GM12878 (cell line): ENCODE data around the gene PLCXD1. TPM values are rescaled to one million over a fixed set of nuclear protein-coding genes. Genes with fewer than 3 reads are reported as not detected.

Source experiments
- ATAC-seq: fragments of 200-7000 bp; cut with Tn5 transposase; 3 replicates; pipeline ENCODE4 v1.9.1; 2020; ENCODE audit warnings: mild to moderate bottlenecking, moderate library complexity
- BruUV-seq: library from RNA; stranded (reverse); fragments of 400-500 nt; replicated peaks from 2 replicates; lab custom pipeline; 2021; lab: Mats Ljungman, UMichigan
- CTCF ChIA-PET: fragments of 300-600 bp; sonication (Branson Sonifier 250); formaldehyde crosslinking; extraction: SDS; loops from one replicate; lab custom pipeline; 2021; ENCODE audit warnings: inconsistent platforms; lab: Yijun Ruan, JAX
- POLR2A ChIA-PET: fragments of 350-600 bp; formaldehyde crosslinking; extraction: SDS; loops from one replicate; lab custom pipeline; 2021; ENCODE audit warnings: inconsistent platforms; lab: Charles Lee
- RAD21 ChIA-PET: fragments of 300-600 bp; sonication (Branson Sonifier 250); formaldehyde crosslinking; loops from one replicate; lab custom pipeline; 2023; ENCODE audit warnings: antibody characterized with exemption; ENCODE audit not compliant: unreplicated experiment; lab: Charles Lee
- SMC1A ChIA-PET: fragments of 300-600 bp; sonication (Branson Sonifier 250); formaldehyde crosslinking; loops from one replicate; lab custom pipeline; 2023; ENCODE audit not compliant: unreplicated experiment, uncharacterized antibody; lab: Charles Lee
- DNase-seq: peaks from one replicate; pipeline ENCODE4 v3.0.0-alpha.2; 2011; ENCODE audit warnings: low read depth, low spot score
- FAIRE-seq: peaks from 3 replicates; lab custom pipeline; 2011; peaks lifted over from hg19 to GRCh38; lab: Jason Lieb, UNC
- H2AFZ ChIP-seq: 2 replicates; pipeline ENCODE4 v1.6.0; 2011; ENCODE audit warnings: low read depth, low read length, control low read depth; ENCODE audit not compliant: control insufficient read depth
- H3K27ac ChIP-seq: 2 replicates; pipeline ENCODE4 v1.5.1; 2011; ENCODE audit warnings: control low read depth; ENCODE audit not compliant: control insufficient read depth, insufficient read depth
- H3K27me3 ChIP-seq, 2 experiments: replicated peaks in 1 of 2; 2 replicates each; pipeline versions ENCODE4 v1.6.0 to v1.6.1; 2011; ENCODE audit warnings: low read length in 1 of 2; ENCODE audit not compliant: control insufficient read depth in 2 of 2, insufficient read depth in 2 of 2
- H3K36me3 ChIP-seq, 2 experiments: 2 replicates each; pipeline ENCODE4 v1.5.1; 2011; ENCODE audit warnings: low read length in 1 of 2; ENCODE audit not compliant: control insufficient read depth in 2 of 2, insufficient read depth in 2 of 2
- H3K4me1 ChIP-seq: 2 replicates; pipeline ENCODE4 v1.6.1; 2011; ENCODE audit warnings: mild to moderate bottlenecking, low read length, moderate library complexity, mixed read lengths; ENCODE audit not compliant: control insufficient read depth, insufficient read depth
- H3K4me2 ChIP-seq: 2 replicates; pipeline ENCODE4 v1.6.0; 2011; ENCODE audit warnings: control low read depth; ENCODE audit not compliant: control insufficient read depth, insufficient read depth
- H3K4me3 ChIP-seq: fragments of 200-600 bp; sonication (generic); 2 replicates; pipeline ENCODE4 v1.5.1; 2016
- H3K79me2 ChIP-seq: 2 replicates; pipeline ENCODE4 v1.6.0; 2011; ENCODE audit warnings: low read length; ENCODE audit not compliant: control insufficient read depth, insufficient read depth
- H3K9ac ChIP-seq: 2 replicates; pipeline ENCODE4 v1.8.0; 2011; ENCODE audit warnings: low read length, control low read depth, mixed read lengths; ENCODE audit not compliant: control insufficient read depth, insufficient read depth
- H3K9me3 ChIP-seq: replicated peaks from 3 replicates; pipeline ENCODE4 v1.5.1; 2011; ENCODE audit warnings: mild to moderate bottlenecking, low read length; ENCODE audit not compliant: control insufficient read depth, insufficient read depth
- H4K20me1 ChIP-seq: 2 replicates; pipeline ENCODE4 v1.6.0; 2011; ENCODE audit not compliant: control insufficient read depth, insufficient read depth
- BMI1 ChIP-seq: fragments of 450-650 bp; IDR thresholded peaks from 2 replicates; pipeline ENCODE4 v1.6.1; 2016; ENCODE audit warnings: mild to moderate bottlenecking, moderate library complexity, borderline replicate concordance
- BRCA1 ChIP-seq: IDR thresholded peaks from 2 replicates; pipeline ENCODE4 v1.6.1; 2011; ENCODE audit warnings: low read depth, low read length, improper control_type of control experiment
- CREM ChIP-seq: IDR thresholded peaks from 2 replicates; pipeline ENCODE4 v1.6.1; 2014; ENCODE audit warnings: antibody characterized with exemption, low read depth
- DPF2 ChIP-seq: fragments of 450-650 bp; IDR thresholded peaks from 2 replicates; pipeline ENCODE4 v1.6.1; 2017; ENCODE audit warnings: mild to moderate bottlenecking
- FOS ChIP-seq: IDR thresholded peaks from 3 replicates; pipeline ENCODE4 v1.6.1; 2011; ENCODE audit warnings: borderline replicate concordance; ENCODE audit not compliant: insufficient read length; ENCODE audit errors: extremely low read depth
- FOXK2 ChIP-seq: fragments of 450-650 bp; IDR thresholded peaks from 2 replicates; pipeline ENCODE4 v1.6.1; 2017; ENCODE audit warnings: mild to moderate bottlenecking, moderate library complexity
- GATAD2B ChIP-seq: fragments of 450-650 bp; conservative IDR thresholded peaks from 2 replicates; pipeline ENCODE4 v1.6.1; 2017; ENCODE audit warnings: low read depth, mild to moderate bottlenecking, moderate library complexity
- HDAC6 ChIP-seq: fragments of 200-600 bp; sonication (generic); IDR thresholded peaks from one replicate; pipeline ENCODE4 v1.8.0; 2017; ENCODE audit warnings: antibody characterized with exemption; ENCODE audit not compliant: unreplicated experiment
- HDGF ChIP-seq: fragments of 450-650 bp; IDR thresholded peaks from 2 replicates; pipeline ENCODE4 v1.6.1; 2016; ENCODE audit warnings: antibody characterized with exemption
- MTA2 ChIP-seq: fragments of 450-650 bp; IDR thresholded peaks from 2 replicates; pipeline ENCODE4 v1.6.1; 2016; ENCODE audit warnings: low read depth, mild to moderate bottlenecking, moderate library complexity
- MYB ChIP-seq: fragments of 150-350 bp; IDR thresholded peaks from 2 replicates; pipeline ENCODE4 v1.6.1; 2014; ENCODE audit warnings: mild to moderate bottlenecking, low read depth, low read length, borderline replicate concordance
- RAD51 ChIP-seq: fragments of 450-650 bp; IDR thresholded peaks from 2 replicates; pipeline ENCODE4 v1.6.1; 2016; ENCODE audit warnings: moderate library complexity, mild to moderate bottlenecking, inconsistent platforms
- SIN3A ChIP-seq: IDR thresholded peaks from 2 replicates; pipeline ENCODE4 v1.6.1; 2012; ENCODE audit warnings: low read depth, low read length, improper control_type of control experiment
- SPI1 ChIP-seq: IDR thresholded peaks from 2 replicates; pipeline ENCODE4 v1.6.1; 2011; ENCODE audit warnings: low read depth, mild to moderate bottlenecking, low read length, moderate library complexity, borderline replicate concordance; ENCODE audit not compliant: insufficient read depth
- SREBF2 ChIP-seq: IDR thresholded peaks from 2 replicates; pipeline ENCODE4 v1.6.1; 2012; ENCODE audit warnings: mild to moderate bottlenecking, low read length
- WGBS: methylation state at CpG from one replicate; pipeline ENCODE4 v1.1.6; 2016; ENCODE audit warnings: low lambda C conversion rate; ENCODE audit not compliant: insufficient replicate concordance, insufficient coverage; ENCODE audit errors: missing lambda C conversion rate; 5-methylcytosine and 5-hydroxymethylcytosine counted together
- in situ Hi-C: fragments of 300-500 bp; cut with MboI; formaldehyde crosslinking; loops from 9 replicates; pipeline ENCODE4 v1.14.3; 2018; ENCODE audit warnings: mixed read lengths
- intact Hi-C: fragments of 100-400 bp; cut with micrococcal nuclease; formaldehyde crosslinking; loops from one replicate; pipeline ENCODE4 v1.14.2; 2022; ENCODE audit not compliant: unreplicated experiment
- polyA plus RNA-seq, 11 experiments: library from polyadenylated mRNA; depleted of rRNA in 4 of 11; unstranded in 6 of 11; stranded (reverse) in 5 of 11; fragments of >200 nt; fragmentation: Nextera tagmentation in 4 of 11; fragmentation: Illumina TruSeq in 1 of 11; extraction: Ambion mirVana in 4 of 11; extraction: Trizol in 1 of 11; gene quantifications; 1 replicate in 1 of 11; 2 replicates in 10 of 11; pipeline versions ENCODE4 v1.2.1 to v1.2.3, GENCODE V29; 2011 to 2016; ENCODE audit warnings: inconsistent platforms in 2 of 11, missing spikeins in 2 of 11, low read depth in 1 of 11
- total RNA-seq, 4 experiments: library from RNA; depleted of rRNA in 3 of 4; stranded (reverse); fragments of >200 nt in 3 of 4; fragmentation: Illumina TruSeq in 1 of 4; extraction: Trizol in 1 of 4; gene quantifications; 2 replicates each; pipeline versions ENCODE4 v1.2.1 to v1.2.3, GENCODE V29; 2013 to 2021
- TF ChIP-seq, protein P1 (sequence below), 3 experiments: IDR thresholded peaks in 2 of 3; conservative IDR thresholded peaks in 1 of 3; 2 replicates each; pipeline ENCODE4 v1.5.1; 2011; ENCODE audit warnings: low read depth in 3 of 3, low read length in 3 of 3, mild to moderate bottlenecking in 3 of 3, control low read depth in 2 of 3, moderate library complexity in 2 of 3, inconsistent platforms in 1 of 3, mixed read lengths in 1 of 3; ENCODE audit not compliant: control insufficient read depth in 2 of 3, insufficient read depth in 1 of 3; ENCODE audit errors: extremely low read depth in 1 of 3
- TF ChIP-seq, protein P2 (sequence below): fragments of 150-350 bp; IDR thresholded peaks from 2 replicates; pipeline ENCODE4 v1.6.1; 2016; ENCODE audit warnings: low read depth, low read length

The PLCXD1 gene
- total and polyA plus RNA-seq, 10 of the 15 experiments (the other 5 are each of a cell fraction or from before 2014, with no cell fraction given): 2.4 to 49.7 (median 18.0) TPM

DNA sequence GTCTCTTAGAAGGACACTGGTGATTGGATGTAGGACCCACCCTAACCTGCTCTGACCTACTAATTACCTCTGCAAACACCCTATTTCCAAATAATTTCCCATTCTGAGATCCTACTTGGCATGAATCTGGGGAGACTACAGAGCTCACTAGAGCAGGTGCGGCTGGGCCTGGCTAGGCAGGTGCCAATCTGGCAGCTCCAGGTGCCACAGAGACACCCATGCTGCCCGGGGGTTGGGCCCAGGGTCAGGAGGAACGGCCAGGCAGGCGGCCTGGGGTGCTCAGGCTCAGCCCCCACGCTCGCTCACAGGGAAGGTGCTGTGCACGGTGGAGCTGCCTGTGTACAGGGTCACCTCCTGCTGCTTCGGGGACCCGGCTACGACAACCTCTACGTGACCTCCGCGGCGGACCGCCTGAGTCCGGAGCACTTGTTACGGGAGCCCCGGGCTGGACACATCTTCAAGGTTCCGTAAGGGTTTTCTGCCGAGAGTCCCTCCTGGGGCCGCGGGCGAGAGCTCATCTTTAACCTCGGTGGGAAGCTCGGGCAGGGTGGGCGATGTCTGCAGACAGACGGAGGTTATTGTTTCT, 26.5 kb upstream of the PLCXD1 start:
- no TSS peak for BruUV-seq
- Histone ChIP-seq H4K20me1 (no peaks in the 10 kb centered on the region), H3K4me1 (no peaks in the 10 kb centered on the region), H3K9me3 (no peaks in the 10 kb centered on the region; the same call in 2 of the 3 replicates), H3K4me3 (no peak overlapping the region), H3K27ac (no peak overlapping the region), H2AFZ (no peak overlapping the region), H3K79me2 (no peaks in the 10 kb centered on the region), H3K9ac (no peak overlapping the region), H3K36me3 (no peaks in the 10 kb centered on the region), H3K27me3 (no peaks in the 10 kb centered on the region), H3K4me2 (no peak overlapping the region)
- in situ Hi-C loops: no loop called here
- ChIA-PET SMC1A (no interaction called here), POLR2A (no interaction called here), RAD21 (no interaction called here), CTCF (no interaction called here)
- no peak for ATAC-seq
- FAIRE-seq: no peak
- intact Hi-C loops: no loop called here
- WGBS: 89% methylated on average over 27 of the region's 27 CpGs
- DNase-seq: no peak
- TF ChIP-seq MYB (no peak), BMI1 (no peak), FOXK2 (no peak), RAD51 (no peak), GATAD2B (no peak), HDGF (no peak), MTA2 (no peak), SPI1 (no peak), CREM (no peak), SREBF2 (no peak), FOS (no peak), DPF2 (no peak), SIN3A (no peak), BRCA1 (no peak), HDAC6 (no peak)
- TF ChIP-seq, protein P1, sequence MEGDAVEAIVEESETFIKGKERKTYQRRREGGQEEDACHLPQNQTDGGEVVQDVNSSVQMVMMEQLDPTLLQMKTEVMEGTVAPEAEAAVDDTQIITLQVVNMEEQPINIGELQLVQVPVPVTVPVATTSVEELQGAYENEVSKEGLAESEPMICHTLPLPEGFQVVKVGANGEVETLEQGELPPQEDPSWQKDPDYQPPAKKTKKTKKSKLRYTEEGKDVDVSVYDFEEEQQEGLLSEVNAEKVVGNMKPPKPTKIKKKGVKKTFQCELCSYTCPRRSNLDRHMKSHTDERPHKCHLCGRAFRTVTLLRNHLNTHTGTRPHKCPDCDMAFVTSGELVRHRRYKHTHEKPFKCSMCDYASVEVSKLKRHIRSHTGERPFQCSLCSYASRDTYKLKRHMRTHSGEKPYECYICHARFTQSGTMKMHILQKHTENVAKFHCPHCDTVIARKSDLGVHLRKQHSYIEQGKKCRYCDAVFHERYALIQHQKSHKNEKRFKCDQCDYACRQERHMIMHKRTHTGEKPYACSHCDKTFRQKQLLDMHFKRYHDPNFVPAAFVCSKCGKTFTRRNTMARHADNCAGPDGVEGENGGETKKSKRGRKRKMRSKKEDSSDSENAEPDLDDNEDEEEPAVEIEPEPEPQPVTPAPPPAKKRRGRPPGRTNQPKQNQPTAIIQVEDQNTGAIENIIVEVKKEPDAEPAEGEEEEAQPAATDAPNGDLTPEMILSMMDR (IDR thresholded peaks at IDR 0.05 in 2 of 3, conservative IDR thresholded peaks at IDR 0.05 in 1 of 3; ENCODE audit: control insufficient read depth in 2 of 3, extremely low read depth in 1 of 3, insufficient read depth in 1 of 3, low read depth in 3 of 3, low read length in 3 of 3): no peak
- TF ChIP-seq, protein P2, sequence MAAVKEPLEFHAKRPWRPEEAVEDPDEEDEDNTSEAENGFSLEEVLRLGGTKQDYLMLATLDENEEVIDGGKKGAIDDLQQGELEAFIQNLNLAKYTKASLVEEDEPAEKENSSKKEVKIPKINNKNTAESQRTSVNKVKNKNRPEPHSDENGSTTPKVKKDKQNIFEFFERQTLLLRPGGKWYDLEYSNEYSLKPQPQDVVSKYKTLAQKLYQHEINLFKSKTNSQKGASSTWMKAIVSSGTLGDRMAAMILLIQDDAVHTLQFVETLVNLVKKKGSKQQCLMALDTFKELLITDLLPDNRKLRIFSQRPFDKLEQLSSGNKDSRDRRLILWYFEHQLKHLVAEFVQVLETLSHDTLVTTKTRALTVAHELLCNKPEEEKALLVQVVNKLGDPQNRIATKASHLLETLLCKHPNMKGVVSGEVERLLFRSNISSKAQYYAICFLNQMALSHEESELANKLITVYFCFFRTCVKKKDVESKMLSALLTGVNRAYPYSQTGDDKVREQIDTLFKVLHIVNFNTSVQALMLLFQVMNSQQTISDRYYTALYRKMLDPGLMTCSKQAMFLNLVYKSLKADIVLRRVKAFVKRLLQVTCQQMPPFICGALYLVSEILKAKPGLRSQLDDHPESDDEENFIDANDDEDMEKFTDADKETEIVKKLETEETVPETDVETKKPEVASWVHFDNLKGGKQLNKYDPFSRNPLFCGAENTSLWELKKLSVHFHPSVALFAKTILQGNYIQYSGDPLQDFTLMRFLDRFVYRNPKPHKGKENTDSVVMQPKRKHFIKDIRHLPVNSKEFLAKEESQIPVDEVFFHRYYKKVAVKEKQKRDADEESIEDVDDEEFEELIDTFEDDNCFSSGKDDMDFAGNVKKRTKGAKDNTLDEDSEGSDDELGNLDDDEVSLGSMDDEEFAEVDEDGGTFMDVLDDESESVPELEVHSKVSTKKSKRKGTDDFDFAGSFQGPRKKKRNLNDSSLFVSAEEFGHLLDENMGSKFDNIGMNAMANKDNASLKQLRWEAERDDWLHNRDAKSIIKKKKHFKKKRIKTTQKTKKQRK: no peak
- TF ChIP-seq, all 136 proteins: peak for 0
